Esophagus squamous epithelium (tissue), 5 donors: ENCODE results near the gene UCHL3. TPM values are rescaled to one million over a fixed set of nuclear protein-coding genes. Genes with fewer than 3 reads are reported as not detected.

Experiments
- DNase-seq: peaks from one replicate; lab custom pipeline; 2025; lab: John Stamatoyannopoulos, UW
- H3K27ac ChIP-seq, 4 donors: fragments of 200-600 bp; sonication (generic); one replicate each; pipeline ENCODE4 v1.5.1; 2016 to 2019; ENCODE audit warnings: mild to moderate bottlenecking in 1 of 4
- H3K27me3 ChIP-seq, 4 donors: fragments of 200-600 bp; sonication (generic); 1 replicate in 3 of 4; 2 replicates in 1 of 4; pipeline versions ENCODE4 v1.5.1 to v1.6.0; 2017 to 2021; ENCODE audit warnings: antibody characterized with exemption in 1 of 4
- H3K36me3 ChIP-seq, 3 donors: fragments of 200-600 bp; sonication (generic); one replicate each; pipeline ENCODE4 v1.5.1; 2016 to 2019
- H3K4me1 ChIP-seq, 3 donors: fragments of 200-600 bp; sonication (generic); one replicate each; pipeline ENCODE4 v1.5.1; 2017 to 2019
- H3K4me3 ChIP-seq, 4 donors: fragments of 200-600 bp; sonication (generic); 1 replicate in 3 of 4; 2 replicates in 1 of 4; pipeline ENCODE4 v1.5.1; 2016 to 2019; ENCODE audit warnings: mild to moderate bottlenecking in 2 of 4, moderate library complexity in 1 of 4
- H3K9me3 ChIP-seq, 3 donors: fragments of 200-600 bp; sonication (generic); one replicate each; pipeline ENCODE4 v1.5.1; 2016 to 2019
- POLR2A ChIP-seq, 4 donors: fragments of 450-650 bp; IDR thresholded peaks; one replicate each; pipeline ENCODE4 v1.6.1; 2017; ENCODE audit warnings: antibody characterized with exemption in 4 of 4, mild to moderate bottlenecking in 4 of 4, moderate library complexity in 3 of 4
- WGBS, 2 donors: methylation state at CpG; one replicate each; pipeline ENCODE4 v1.1.5; 2018; 5-methylcytosine and 5-hydroxymethylcytosine counted together
- intact Hi-C: fragments of 100-400 bp; cut with DNase I; formaldehyde crosslinking; loops from one replicate; pipeline ENCODE4 v1.15.0; 2022
- total RNA-seq, 4 donors: library from RNA; depleted of rRNA; stranded (reverse); fragments of >200 nt; gene quantifications; one replicate each; pipeline ENCODE4 v1.1.0, GENCODE V29; 2016
- TF ChIP-seq, protein P1 (sequence below), 6 experiments: fragments of 450-650 bp in 4 of 6; fragments of 200-600 bp in 2 of 6; sonication (generic) in 2 of 6; IDR thresholded peaks; one replicate each; pipeline ENCODE4 v1.5.1; 2016 to 2019; ENCODE audit warnings: antibody characterized with exemption in 6 of 6, mild to moderate bottlenecking in 4 of 6, moderate library complexity in 4 of 6
- donor health status: DM: yes; HTN: yes; CAD: no.

Gene UCHL3
- total RNA-seq, 4 donors from 2014 or later: 39.9 to 78.2 (median 54.2) TPM

DNA sequence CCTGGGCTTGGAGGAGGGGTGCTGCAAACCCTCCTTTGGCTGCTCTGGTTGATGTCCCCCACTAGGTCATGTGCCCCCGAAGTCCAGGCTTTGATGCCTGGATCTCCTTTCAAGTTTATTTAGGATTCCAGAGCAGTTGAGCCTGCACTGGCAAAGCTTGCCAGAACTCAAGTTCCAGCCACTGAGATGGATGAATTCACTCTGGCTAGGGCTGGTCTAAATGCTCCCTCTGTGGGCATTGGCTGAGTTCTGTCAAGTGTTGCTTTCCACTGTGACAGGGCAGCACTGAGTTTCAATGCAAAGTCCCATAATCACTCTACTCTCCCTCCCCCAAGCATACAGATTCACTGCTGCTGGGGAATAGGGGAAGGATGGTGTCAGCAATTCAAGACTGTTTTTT is 68.7 kb downstream of the UCHL3 start:
- no peak for TF ChIP-seq POLR2A (IDR thresholded peaks at IDR 0.05)
- TF ChIP-seq, protein P1, sequence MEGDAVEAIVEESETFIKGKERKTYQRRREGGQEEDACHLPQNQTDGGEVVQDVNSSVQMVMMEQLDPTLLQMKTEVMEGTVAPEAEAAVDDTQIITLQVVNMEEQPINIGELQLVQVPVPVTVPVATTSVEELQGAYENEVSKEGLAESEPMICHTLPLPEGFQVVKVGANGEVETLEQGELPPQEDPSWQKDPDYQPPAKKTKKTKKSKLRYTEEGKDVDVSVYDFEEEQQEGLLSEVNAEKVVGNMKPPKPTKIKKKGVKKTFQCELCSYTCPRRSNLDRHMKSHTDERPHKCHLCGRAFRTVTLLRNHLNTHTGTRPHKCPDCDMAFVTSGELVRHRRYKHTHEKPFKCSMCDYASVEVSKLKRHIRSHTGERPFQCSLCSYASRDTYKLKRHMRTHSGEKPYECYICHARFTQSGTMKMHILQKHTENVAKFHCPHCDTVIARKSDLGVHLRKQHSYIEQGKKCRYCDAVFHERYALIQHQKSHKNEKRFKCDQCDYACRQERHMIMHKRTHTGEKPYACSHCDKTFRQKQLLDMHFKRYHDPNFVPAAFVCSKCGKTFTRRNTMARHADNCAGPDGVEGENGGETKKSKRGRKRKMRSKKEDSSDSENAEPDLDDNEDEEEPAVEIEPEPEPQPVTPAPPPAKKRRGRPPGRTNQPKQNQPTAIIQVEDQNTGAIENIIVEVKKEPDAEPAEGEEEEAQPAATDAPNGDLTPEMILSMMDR (IDR thresholded peaks at IDR 0.05): no peak
- Histone ChIP-seq H3K27ac (no peak overlapping the region), H3K27me3 (no peaks in the 10 kb centered on the region), H3K4me1 (no peaks in the 10 kb centered on the region), H3K36me3 (peaks cover 0 to 8% (median 0%) of the 10 kb centered on the region in 3 donors), H3K9me3 (no peaks in the 10 kb centered on the region), H3K4me3 (no peak overlapping the region)
- DNase-seq: no peak
- WGBS, 2 donors: 0% methylated on average over 1 of the region's 1 CpG
- intact Hi-C loops: no loop called here

DNA sequence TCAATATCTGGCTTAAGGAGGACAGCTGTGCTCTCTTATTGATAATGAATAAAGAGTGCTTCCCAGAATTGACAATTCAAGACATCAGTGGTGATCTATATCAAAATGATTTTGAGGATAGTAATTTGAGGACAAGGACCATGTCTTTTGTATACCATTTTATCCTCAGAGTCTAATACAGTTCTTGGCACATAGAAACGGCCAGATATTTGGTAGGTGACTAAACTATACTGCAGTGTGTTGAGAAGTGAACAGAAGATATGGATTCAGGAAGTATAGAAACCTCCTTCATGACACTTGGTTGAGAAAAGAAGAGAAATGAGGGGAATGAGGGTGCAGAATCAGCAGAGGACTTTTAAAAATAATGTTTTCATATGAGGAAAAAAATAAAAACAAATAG is 70.4 kb downstream of the UCHL3 start:
- Histone ChIP-seq H3K36me3 (peaks cover 0 to 9% (median 0%) of the 10 kb centered on the region in 3 donors), H3K9me3 (no peaks in the 10 kb centered on the region), H3K27ac (no peak overlapping the region), H3K27me3 (no peaks in the 10 kb centered on the region), H3K4me3 (no peak overlapping the region), H3K4me1 (no peaks in the 10 kb centered on the region)
- TF ChIP-seq, protein P1 (IDR thresholded peaks at IDR 0.05): no peak
- TF ChIP-seq POLR2A (IDR thresholded peaks at IDR 0.05): no peak
- 34 to 42% methylated on average over 1 of the region's 1 CpG for WGBS, 2 donors
- intact Hi-C loops: no loop called here
- DNase-seq: no peak

- 61 to 84% methylated on average over 2 of the region's 2 CpGs for WGBS, 2 donors
- Histone ChIP-seq H3K4me1 (no peaks in the 10 kb centered on the region), H3K4me3 (no peak overlapping the region), H3K27ac (no peak overlapping the region), H3K27me3 (no peaks in the 10 kb centered on the region), H3K9me3 (no peaks in the 10 kb centered on the region), H3K36me3 (peaks cover 0 to 16% (median 0%) of the 10 kb centered on the region in 3 donors)
- no peak for DNase-seq
- no peak for TF ChIP-seq POLR2A (IDR thresholded peaks at IDR 0.05)
- TF ChIP-seq, protein P1 (IDR thresholded peaks at IDR 0.05): no peak
- intact Hi-C loops: no loop called here
Observed at GRCh38 chr13:75621147-75621546, 71.6 kb downstream of the UCHL3 start.

- H3K9me3 ChIP-seq: no peaks in the 10 kb centered on the region
- 73 to 86% methylated on average over 4 of the region's 4 CpGs for WGBS, 2 donors
- H3K27me3 ChIP-seq: no peaks in the 10 kb centered on the region
- H3K4me1 ChIP-seq: no peaks in the 10 kb centered on the region
- H3K4me3 ChIP-seq: no peak overlapping the region
- H3K27ac ChIP-seq: no peak overlapping the region
- intact Hi-C loops: no loop called here
- H3K36me3 ChIP-seq: peaks cover 0 to 6% (median 0%) of the 10 kb centered on the region in 3 donors
- TF ChIP-seq, protein P1 (IDR thresholded peaks at IDR 0.05): no peak
- TF ChIP-seq POLR2A (IDR thresholded peaks at IDR 0.05): no peak
- DNase-seq: no peak
Observed at GRCh38 chr13:75628801-75629200, 79.2 kb downstream of the UCHL3 start.

DNA sequence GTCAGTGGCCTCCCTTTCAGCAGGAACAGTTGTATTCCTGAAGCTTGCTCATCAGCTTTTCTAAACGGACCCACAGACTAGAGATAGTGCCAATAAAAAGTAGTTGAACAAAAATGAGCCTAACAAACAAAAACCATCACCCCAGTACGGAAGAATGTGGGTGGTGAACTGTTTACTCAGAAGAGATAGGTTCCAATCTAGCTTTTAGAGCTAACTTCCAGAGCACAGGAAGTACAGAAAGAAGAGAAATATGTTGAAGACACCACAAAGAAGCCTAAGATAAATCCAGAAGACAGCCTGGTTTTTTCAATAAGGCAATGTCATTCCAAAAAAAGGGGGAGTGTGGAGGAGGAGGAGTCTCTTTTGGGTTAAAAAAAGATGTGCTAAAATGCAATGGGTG is 83.7 kb downstream of the UCHL3 start:
- WGBS, 2 donors: 14 to 26% methylated on average over 2 of the region's 2 CpGs
- TF ChIP-seq POLR2A (IDR thresholded peaks at IDR 0.05): no peak
- TF ChIP-seq, protein P1 (IDR thresholded peaks at IDR 0.05): no peak

More for the DNA sequence above, 83.7 kb downstream of the UCHL3 start:
- intact Hi-C loops: no loop called here
- H3K27ac ChIP-seq: no peak overlapping the region
- H3K36me3 ChIP-seq: no peaks in the 10 kb centered on the region
- no peak for DNase-seq
- no peak overlapping the region for H3K4me3 ChIP-seq
- H3K4me1 ChIP-seq: peaks cover 14 to 30% (median 16%) of the 10 kb centered on the region in 3 donors
- no peaks in the 10 kb centered on the region for H3K9me3 ChIP-seq
- peaks cover 0 to 19% (median 0%) of the 10 kb centered on the region in 4 donors for H3K27me3 ChIP-seq
